Activated CD4-positive, alpha-beta T cell treated with anti-CD3 and anti-CD28 coated beads for 36 hours (primary cell): ENCODE measurements around the gene ADM2. TPM values are rescaled to one million over a fixed set of nuclear protein-coding genes. Genes with fewer than 3 reads are reported as not detected.
"Not testable (repeated sequence)": the region's sequence is repeated elsewhere in the genome, so short reads cannot be mapped to it uniquely, and the experiment has no call there.

Source experiments
- ATAC-seq: fragments of 200-7000 bp; cut with Tn5 transposase; one replicate; pipeline ENCODE4 v1.10.0; 2021; ENCODE audit warnings: mild to moderate bottlenecking, moderate library complexity
- CTCF ChIA-PET: fragments of 350-600 bp; sonication (Branson Sonifier 250); formaldehyde crosslinking; loops from one replicate; lab custom pipeline; 2021; ENCODE audit warnings: antibody characterized with exemption; lab: Charles Lee
- POLR2A ChIA-PET: fragments of 350-600 bp; sonication (Branson Sonifier 250); formaldehyde crosslinking; loops from one replicate; lab custom pipeline; 2021; ENCODE audit warnings: antibody characterized with exemption, inconsistent platforms; lab: Charles Lee
- DNase-seq: peaks from one replicate; pipeline ENCODE4 v3.0.0-alpha.2; 2020
- H3K27ac Mint-ChIP-seq: one replicate; pipeline ENCODE4 v1.8.0; 2021; ENCODE audit warnings: mixed read lengths
- H3K27me3 Mint-ChIP-seq: one replicate; pipeline ENCODE4 v1.8.0; 2021; ENCODE audit warnings: mixed read lengths
- H3K36me3 Mint-ChIP-seq: one replicate; pipeline ENCODE4 v1.8.0; 2021; ENCODE audit warnings: low read depth, mixed read lengths
- H3K4me1 Mint-ChIP-seq: one replicate; pipeline ENCODE4 v1.8.0; 2021; ENCODE audit warnings: mixed read lengths
- H3K4me3 Mint-ChIP-seq: one replicate; pipeline ENCODE4 v1.8.0; 2021; ENCODE audit warnings: mild to moderate bottlenecking, moderate library complexity, mixed read lengths
- H3K9me3 Mint-ChIP-seq: one replicate; pipeline ENCODE4 v1.8.0; 2021; ENCODE audit warnings: low read depth, mixed read lengths
- intact Hi-C, 2 experiments: fragments of 100-400 bp; cut with DNase I in 1 of 2; cut with micrococcal nuclease in 1 of 2; formaldehyde crosslinking; loops; one replicate each; pipeline versions ENCODE4 v1.14.2 to v1.15.1; 2022 to 2024; cut with DNase I, micrococcal nuclease
- total RNA-seq, 2 experiments: library from RNA; stranded (reverse); gene quantifications; one replicate each; pipeline ENCODE4 v1.2.3, GENCODE V29; 2021

ADM2 gene
- total RNA-seq, 2 experiments from 2014 or later = 7.5 to 7.9 TPM

DNA sequence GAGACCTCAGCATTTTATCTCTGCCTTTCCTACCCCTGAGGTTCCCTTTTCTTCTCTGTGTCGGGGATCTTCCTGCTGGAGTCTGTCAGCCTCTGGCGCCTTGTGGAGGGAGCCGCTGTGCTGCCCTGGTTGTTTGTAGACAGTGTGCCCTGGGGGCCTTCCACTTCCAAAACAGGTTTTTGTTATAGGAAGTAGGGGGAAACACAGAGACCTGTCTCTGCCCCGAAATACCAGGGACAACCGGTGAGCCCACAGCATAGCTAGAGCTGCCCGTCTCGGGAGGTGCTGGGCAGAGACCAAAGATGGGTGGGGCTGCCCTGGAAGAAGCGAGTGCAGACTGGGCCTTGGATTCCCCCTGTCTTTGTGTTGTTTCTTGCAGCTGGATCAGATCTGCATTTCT lies 34.7 kb downstream of the ADM2 start:
- ChIA-PET CTCF (interaction anchor here (1.3 to 1.4 kb wide), 2 partner anchors 9 to 14 kb away, joined by 4 to 8 read pairs; partner anchors contain the start of gene SCO2), POLR2A (interaction anchor here (3.2 kb wide), 1 partner anchor 9 kb away, joined by 10 read pairs; the partner anchor contains the start of gene SCO2)
- ATAC-seq (no peak), DNase-seq (no peak)
- Mint-ChIP-seq H3K27ac (no peak overlapping the region), H3K9me3 (no peaks in the 10 kb centered on the region), H3K36me3 (peaks cover 46% of the 10 kb centered on the region), H3K27me3 (no peaks in the 10 kb centered on the region), H3K4me3 (no peak overlapping the region), H3K4me1 (peaks cover 24% of the 10 kb centered on the region)
- intact Hi-C loops = no loop called here

DNA sequence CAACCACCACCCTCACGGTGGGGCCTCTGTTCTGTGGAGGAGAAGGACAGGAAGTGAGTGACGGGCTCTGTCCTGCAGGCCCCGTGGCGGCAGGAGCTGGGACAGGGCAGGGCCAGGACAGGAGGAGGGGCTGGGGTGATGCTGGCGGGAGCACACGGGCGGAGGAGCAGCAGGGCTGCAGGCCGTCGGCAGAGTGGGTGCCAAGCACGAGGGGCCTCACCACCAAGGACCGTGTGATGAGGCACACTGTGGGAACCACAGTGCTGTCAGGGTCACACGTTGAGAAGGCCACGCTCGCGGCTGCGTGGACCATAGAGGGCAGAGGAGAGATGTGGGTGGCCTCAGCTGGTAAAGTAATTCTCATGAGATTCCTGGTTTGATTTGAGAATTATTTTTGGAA lies 35.5 kb downstream of the ADM2 start:
- Mint-ChIP-seq H3K27ac (no peak overlapping the region), H3K27me3 (no peaks in the 10 kb centered on the region), H3K4me3 (no peak overlapping the region), H3K36me3 (peaks cover 45% of the 10 kb centered on the region), H3K4me1 (peaks cover 24% of the 10 kb centered on the region), H3K9me3 (no peaks in the 10 kb centered on the region)
- ChIA-PET POLR2A (interaction anchor here (1.3 kb wide), 1 partner anchor 9 kb away, joined by 5 read pairs; the partner anchor contains the start of gene SCO2), CTCF (no interaction called here)
- ATAC-seq (no peak), DNase-seq (no peak)
- intact Hi-C loops = no loop called here

- CTCF ChIA-PET = no interaction called here
- H3K9me3 Mint-ChIP-seq = no peaks in the 10 kb centered on the region
- H3K4me3 Mint-ChIP-seq = no peak overlapping the region
- POLR2A ChIA-PET = interaction anchor here (1.3 kb wide), 1 partner anchor 8 kb away, joined by 5 read pairs; the partner anchor contains the start of gene SCO2
- H3K36me3 Mint-ChIP-seq = peaks cover 39% of the 10 kb centered on the region
- DNase-seq = no peak
- H3K27ac Mint-ChIP-seq = no peak overlapping the region
- no peak for ATAC-seq
- no peaks in the 10 kb centered on the region for H3K27me3 Mint-ChIP-seq
- peaks cover 17% of the 10 kb centered on the region for H3K4me1 Mint-ChIP-seq
- intact Hi-C loops = no loop called here
These were observed 36.3 kb downstream of the ADM2 start for GRCh38 chr22:50517495-50518260.

- ChIA-PET POLR2A (interaction anchor here (1.9 kb wide), 1 partner anchor 10 kb away, joined by 7 read pairs; the partner anchor contains the start of genes LMF2 and NCAPH2), CTCF (interaction anchor here (1.4 kb wide), 1 partner anchor 45 kb away, joined by 5 read pairs; the partner anchor contains the start of gene SYCE3)
- H3K9me3 Mint-ChIP-seq = no peaks in the 10 kb centered on the region
- peaks cover 42% of the 10 kb centered on the region for H3K36me3 Mint-ChIP-seq
- H3K27ac Mint-ChIP-seq = no peak overlapping the region
- no peak for ATAC-seq
- no peaks in the 10 kb centered on the region for H3K27me3 Mint-ChIP-seq
- no peak for DNase-seq
- no peak overlapping the region for H3K4me3 Mint-ChIP-seq
- intact Hi-C loops = no loop called here
- H3K4me1 Mint-ChIP-seq = peaks cover 18% of the 10 kb centered on the region
These were observed 37.3 kb downstream of the ADM2 start for GRCh38 chr22:50518606-50519005.

- Mint-ChIP-seq H3K36me3 (peaks cover 39% of the 10 kb centered on the region), H3K9me3 (no peaks in the 10 kb centered on the region), H3K27me3 (no peaks in the 10 kb centered on the region), H3K4me3 (no peak overlapping the region), H3K27ac (no peak overlapping the region), H3K4me1 (peaks cover 15% of the 10 kb centered on the region)
- CTCF ChIA-PET = interaction anchor here (0.6 to 1.4 kb wide), 3 partner anchors 23 to 44 kb away, joined by 3 to 5 read pairs (median 3); partner anchors contain the start of gene SYCE3
- ATAC-seq (no peak), DNase-seq (no peak)
- POLR2A ChIA-PET = interaction anchor here (1.9 kb wide), 1 partner anchor 11 kb away, joined by 7 read pairs; the partner anchor contains the start of genes LMF2 and NCAPH2
- intact Hi-C loops = no loop called here
These were observed 37.8 kb downstream of the ADM2 start for GRCh38 chr22:50519151-50519550.

DNA sequence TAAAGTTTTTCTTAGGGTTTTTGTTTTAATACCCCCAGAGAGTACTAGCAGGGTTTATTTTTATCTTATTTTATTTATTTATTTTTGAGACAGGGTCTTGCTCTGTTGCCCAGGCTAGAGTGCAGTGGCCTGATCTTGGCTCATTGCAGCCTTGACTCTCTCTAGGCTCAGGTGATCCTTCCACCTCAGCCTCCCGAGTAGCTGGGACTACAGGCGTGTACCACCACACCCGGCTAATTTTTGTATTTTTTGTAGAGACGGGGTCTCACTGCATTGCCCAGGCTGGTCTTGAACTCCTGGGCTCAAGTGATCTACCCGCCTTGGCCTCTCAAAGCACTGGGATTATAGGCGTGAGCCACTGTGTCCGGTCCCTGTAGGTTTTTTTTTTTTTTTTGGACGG lies 38.8 kb downstream of the ADM2 start:
- DNase-seq, H3K27ac Mint-ChIP-seq, H3K9me3 Mint-ChIP-seq, intact Hi-C loops, ATAC-seq, H3K27me3 Mint-ChIP-seq, CTCF ChIA-PET, H3K4me3 Mint-ChIP-seq: not testable (repeated sequence)
- Mint-ChIP-seq H3K36me3 (peaks cover 39% of the 10 kb centered on the region), H3K4me1 (peaks cover 13% of the 10 kb centered on the region)
- POLR2A ChIA-PET = interaction anchor here (1.9 kb wide), 1 partner anchor 12 kb away, joined by 7 read pairs; the partner anchor contains the start of genes LMF2 and NCAPH2

- peaks cover 35% of the 10 kb centered on the region for H3K36me3 Mint-ChIP-seq
- ChIA-PET CTCF (no interaction called here), POLR2A (interaction anchor here (1.7 kb wide), 1 partner anchor 11 kb away, joined by 4 read pairs; no protein-coding TSS in a partner anchor)
- no peak for ATAC-seq
- no peak overlapping the region for H3K4me3 Mint-ChIP-seq
- intact Hi-C loops = no loop called here
- H3K27me3 Mint-ChIP-seq = no peaks in the 10 kb centered on the region
- H3K4me1 Mint-ChIP-seq = peaks cover 12% of the 10 kb centered on the region
- H3K27ac Mint-ChIP-seq = no peak overlapping the region
- DNase-seq = no peak
- H3K9me3 Mint-ChIP-seq = no peaks in the 10 kb centered on the region
These were observed 39.6 kb downstream of the ADM2 start for GRCh38 chr22:50520826-50521453.

GRCh38 chr22:50521710-50522109 lies 40.4 kb downstream of the ADM2 start:
- peaks cover 13% of the 10 kb centered on the region for H3K4me1 Mint-ChIP-seq
- ChIA-PET POLR2A (interaction anchor here (1.7 kb wide), 1 partner anchor 12 kb away, joined by 4 read pairs; no protein-coding TSS in a partner anchor), CTCF (interaction anchor here (1.4 kb wide), 1 partner anchor 99 kb away, joined by 4 read pairs; no protein-coding TSS in a partner anchor)
- H3K36me3 Mint-ChIP-seq = peaks cover 29% of the 10 kb centered on the region
- H3K27ac Mint-ChIP-seq = no peak overlapping the region
- H3K27me3 Mint-ChIP-seq = no peaks in the 10 kb centered on the region
- no peak for ATAC-seq
- H3K4me3 Mint-ChIP-seq = no peak overlapping the region
- no peaks in the 10 kb centered on the region for H3K9me3 Mint-ChIP-seq
- no peak for DNase-seq
- intact Hi-C loops = no loop called here

GRCh38 chr22:50522208-50522805 lies 41.0 kb downstream of the ADM2 start:
- Mint-ChIP-seq H3K9me3 (no peaks in the 10 kb centered on the region), H3K4me3 (no peak overlapping the region), H3K27ac (no peak overlapping the region), H3K36me3 (peaks cover 27% of the 10 kb centered on the region), H3K27me3 (no peaks in the 10 kb centered on the region), H3K4me1 (peaks cover 19% of the 10 kb centered on the region)
- intact Hi-C loops = no loop called here
- POLR2A ChIA-PET = interaction anchor here (1.5 to 1.7 kb wide), 2 partner anchors 13 to 14 kb away, joined by 4 to 10 read pairs; partner anchors contain the start of genes LMF2 and NCAPH2
- ATAC-seq = no peak
- CTCF ChIA-PET = interaction anchor here (1.4 kb wide), 1 partner anchor 98 kb away, joined by 4 read pairs; no protein-coding TSS in a partner anchor
- no peak for DNase-seq

- Mint-ChIP-seq H3K36me3 (peaks cover 22% of the 10 kb centered on the region), H3K9me3 (no peaks in the 10 kb centered on the region), H3K4me3 (no peak overlapping the region), H3K27ac (no peak overlapping the region), H3K27me3 (no peaks in the 10 kb centered on the region), H3K4me1 (peaks cover 25% of the 10 kb centered on the region)
- DNase-seq (peak; percentile 14), ATAC-seq (no peak)
- ChIA-PET POLR2A (interaction anchor here (0.6 to 1.7 kb wide), 3 partner anchors 13 to 267 kb away, joined by 3 to 10 read pairs (median 4); partner anchors contain the start of genes LMF2 and NCAPH2), CTCF (interaction anchor here (1.4 kb wide), 1 partner anchor 98 kb away, joined by 4 read pairs; no protein-coding TSS in a partner anchor)
- intact Hi-C loops = no loop called here
These were observed 41.6 kb downstream of the ADM2 start for GRCh38 chr22:50522806-50523438.
